Measurements from ENCODE around the gene MRPL49.

The MRPL49 gene

GRCh38 chr11:65121447-65121864, 665 bp upstream of the MRPL49 start:
- FAIRE-seq (no peak), DNase-seq (ENCODE audit: insufficient read length) (no peak)
- no peak for TF ChIP-seq TAF1 (IDR thresholded peaks at IDR 0.05; ENCODE audit: borderline replicate concordance, low read depth, low read length)
- no peak for TF ChIP-seq POLR2AphosphoS5 (IDR thresholded peaks at IDR 0.05; ENCODE audit: low read depth, low read length)
- no peak for TF ChIP-seq POLR2A (IDR thresholded peaks at IDR 0.05; ENCODE audit: low read depth, low read length)

DNA sequence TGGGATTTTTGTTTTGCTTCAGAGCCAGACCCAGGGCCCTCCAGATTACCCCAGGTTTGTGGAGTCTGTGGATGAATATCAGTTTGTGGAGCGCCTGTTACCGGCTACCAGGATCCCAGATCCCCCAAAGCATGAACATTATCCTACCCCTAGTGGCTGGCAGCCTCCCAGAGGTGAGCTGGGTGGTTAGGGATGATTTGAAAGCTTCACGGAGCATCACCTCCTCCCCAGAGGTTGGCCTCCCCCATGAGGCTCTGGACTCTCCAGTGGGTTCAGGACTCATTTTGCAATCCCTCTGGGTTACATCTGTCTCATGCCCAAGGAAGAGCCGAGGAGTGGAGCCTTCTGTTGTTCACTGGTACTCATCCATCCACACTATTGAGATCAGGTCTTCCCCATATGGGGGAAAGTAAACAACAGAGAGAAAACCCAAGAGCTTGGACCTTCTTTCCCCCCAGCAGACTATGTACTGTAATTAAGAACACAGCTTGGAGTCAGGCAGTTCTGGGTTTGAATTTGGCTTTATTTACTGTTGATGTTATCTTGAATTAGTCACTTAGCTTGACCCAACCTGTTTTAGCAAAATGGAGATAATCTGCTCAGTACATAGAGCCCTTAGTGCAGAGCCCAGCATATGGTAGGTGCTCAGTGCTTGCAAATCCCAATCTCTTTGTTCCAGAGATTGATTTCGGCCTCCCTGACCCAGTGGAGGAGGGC, 2.5 kb downstream of the MRPL49 start:
- no peak for FAIRE-seq
- DNase-seq (ENCODE audit: insufficient read length) = no peak
- TF ChIP-seq POLR2A (IDR thresholded peaks at IDR 0.05; ENCODE audit: low read depth, low read length) = no peak
- TF ChIP-seq TAF1 (IDR thresholded peaks at IDR 0.05; ENCODE audit: borderline replicate concordance, low read depth, low read length) = no peak
- no peak for TF ChIP-seq POLR2AphosphoS5 (IDR thresholded peaks at IDR 0.05; ENCODE audit: low read depth, low read length)

GRCh38 chr11:65125197-65126056, 3.3 kb downstream of the MRPL49 start:
- DNase-seq (ENCODE audit: insufficient read length) = no peak
- TF ChIP-seq POLR2A (IDR thresholded peaks at IDR 0.05; ENCODE audit: low read depth, low read length) = no peak
- no peak for TF ChIP-seq POLR2AphosphoS5 (IDR thresholded peaks at IDR 0.05; ENCODE audit: low read depth, low read length)
- TF ChIP-seq TAF1 (IDR thresholded peaks at IDR 0.05; ENCODE audit: borderline replicate concordance, low read depth, low read length) = no peak
- no peak for FAIRE-seq

GRCh38 chr11:65126624-65127274, 4.6 kb downstream of the MRPL49 start:
- TF ChIP-seq TAF1 (IDR thresholded peaks at IDR 0.05; ENCODE audit: borderline replicate concordance, low read depth, low read length) = no peak
- peak; percentile 48; the same call in 1 of the 2 replicates for TF ChIP-seq POLR2A (IDR thresholded peaks at IDR 0.05; ENCODE audit: low read depth, low read length)
- 0 out of 2 replicates have a peak, but pooled peaks have one; percentile 45 for TF ChIP-seq POLR2AphosphoS5 (IDR thresholded peaks at IDR 0.05; ENCODE audit: low read depth, low read length)
- FAIRE-seq = peak; percentile 42

GRCh38 chr11:65127473-65128181, 5.5 kb downstream of the MRPL49 start:
- FAIRE-seq (no peak), DNase-seq (ENCODE audit: insufficient read length) (no peak)
- TF ChIP-seq POLR2A (IDR thresholded peaks at IDR 0.05; ENCODE audit: low read depth, low read length) (no peak; the same call in 1 of the 2 replicates), TAF1 (IDR thresholded peaks at IDR 0.05; ENCODE audit: borderline replicate concordance, low read depth, low read length) (no peak), POLR2AphosphoS5 (IDR thresholded peaks at IDR 0.05; ENCODE audit: low read depth, low read length) (no peak; the same call in 1 of the 2 replicates)

More at GRCh38 chr11:65126624-65127274, 4.6 kb downstream of the MRPL49 start:
- no peak for DNase-seq (ENCODE audit: insufficient read length)

- DNase-seq (ENCODE audit: insufficient read length) (no peak), FAIRE-seq (no peak)
- TF ChIP-seq TAF1 (IDR thresholded peaks at IDR 0.05; ENCODE audit: borderline replicate concordance, low read depth, low read length) (no peak), POLR2A (IDR thresholded peaks at IDR 0.05; ENCODE audit: low read depth, low read length) (peak; percentile 13; the same call in 1 of the 2 replicates), POLR2AphosphoS5 (IDR thresholded peaks at IDR 0.05; ENCODE audit: low read depth, low read length) (peak; percentile 4)
Observed at GRCh38 chr11:65128182-65129145, 6.3 kb downstream of the MRPL49 start.

GRCh38 chr11:65129649-65130441, 7.7 kb downstream of the MRPL49 start:
- no peak for FAIRE-seq
- DNase-seq (ENCODE audit: insufficient read length) = no peak
- TF ChIP-seq TAF1 (IDR thresholded peaks at IDR 0.05; ENCODE audit: borderline replicate concordance, low read depth, low read length) (no peak), POLR2AphosphoS5 (IDR thresholded peaks at IDR 0.05; ENCODE audit: low read depth, low read length) (no peak), POLR2A (IDR thresholded peaks at IDR 0.05; ENCODE audit: low read depth, low read length) (no peak)

DNA sequence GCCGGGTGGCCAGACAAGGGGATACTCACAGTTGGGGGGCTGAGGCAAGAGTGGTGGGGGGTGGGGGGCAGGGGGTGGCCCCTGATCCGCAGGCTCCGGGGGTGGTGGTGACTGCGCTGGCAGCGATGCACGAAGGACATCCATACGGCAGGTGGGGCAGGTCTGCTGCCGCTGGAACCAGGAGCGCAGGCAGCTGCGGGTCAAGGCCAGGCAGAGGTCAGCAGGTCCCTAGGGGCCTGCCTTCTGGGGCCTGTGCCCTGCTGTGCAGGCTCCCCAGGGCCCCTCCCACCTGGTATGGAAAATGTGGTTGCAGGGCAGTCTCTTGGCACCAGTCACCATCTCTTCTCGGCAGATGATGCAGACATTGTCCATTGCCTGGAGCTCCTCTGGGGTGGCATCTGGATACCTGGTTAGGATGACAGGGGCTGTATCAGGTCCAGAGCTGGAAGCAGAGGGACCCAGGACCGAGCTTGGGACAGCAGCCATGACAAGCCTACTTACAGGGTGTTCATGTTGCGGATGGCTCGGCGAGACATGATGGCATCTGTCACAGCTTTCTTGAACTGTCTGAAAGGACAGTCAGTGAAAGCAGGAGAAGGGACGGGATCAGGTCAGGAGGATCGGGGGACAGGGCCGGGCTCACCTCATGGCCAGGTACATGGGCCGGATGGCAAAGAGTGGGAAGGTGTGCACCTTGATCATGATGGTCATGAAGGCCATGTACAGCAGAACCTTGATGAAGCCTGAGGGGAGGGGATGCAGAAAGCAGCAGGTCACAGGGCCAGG, 8.7 kb downstream of the MRPL49 start:
- DNase-seq (ENCODE audit: insufficient read length) = no peak
- peak; percentile 17 for FAIRE-seq
- TF ChIP-seq POLR2AphosphoS5 (IDR thresholded peaks at IDR 0.05; ENCODE audit: low read depth, low read length) = no peak
- TF ChIP-seq POLR2A (IDR thresholded peaks at IDR 0.05; ENCODE audit: low read depth, low read length) = no peak
- TF ChIP-seq TAF1 (IDR thresholded peaks at IDR 0.05; ENCODE audit: borderline replicate concordance, low read depth, low read length) = no peak

Measured in GM12892 (cell line).